ENCODE data around the gene TPSAB1. TPM values are rescaled to one million over a fixed set of nuclear protein-coding genes. Genes with fewer than 3 reads are reported as not detected.
"Not testable (repeated sequence)": the region's sequence is repeated elsewhere in the genome, so short reads cannot be mapped to it uniquely, and the experiment has no call there.

The TPSAB1 gene
- total RNA-seq, 2 experiments from 2014 or later, result not detected

DNA sequence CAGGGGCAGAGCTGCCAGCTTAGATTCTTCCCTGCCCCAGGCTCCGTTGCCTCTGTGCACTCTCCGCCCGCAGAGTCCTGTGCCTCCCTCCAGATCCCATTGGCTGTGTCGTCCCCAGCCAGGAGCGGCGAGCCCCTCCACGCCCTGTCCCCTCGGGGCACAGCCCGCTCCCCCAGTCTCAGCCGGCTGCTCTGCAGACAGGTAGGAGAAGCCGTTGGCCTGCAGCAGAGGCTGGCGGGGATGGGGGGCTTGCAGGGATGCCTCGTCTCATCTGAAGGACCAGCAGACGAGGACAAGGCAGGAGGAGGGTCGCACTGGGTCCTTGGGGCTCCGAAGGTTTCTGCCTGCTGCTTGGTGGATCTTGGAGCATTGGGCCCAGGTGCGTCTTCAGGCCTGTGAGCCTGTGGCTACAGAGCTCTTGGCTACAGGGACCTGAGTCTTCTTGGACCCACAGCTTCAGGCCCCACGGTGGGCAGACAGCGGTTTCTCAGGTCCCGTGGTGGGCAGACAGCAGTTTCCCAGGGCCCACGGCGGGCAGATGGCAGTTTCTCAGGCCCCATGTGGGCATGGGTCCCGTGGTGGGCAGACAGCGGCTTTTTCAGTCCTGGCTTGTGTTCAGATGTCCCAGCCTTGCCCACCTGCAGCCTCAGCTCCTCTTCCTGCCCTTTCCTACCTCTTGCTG, 21.4 kb upstream of the TPSAB1 start:
- H3K4me3 Mint-ChIP-seq, result no peak overlapping the region
- intact Hi-C loops (cut with DNase I, micrococcal nuclease), result no loop called here
- ChIA-PET POLR2A (no interaction called here), CTCF (interaction anchor here (0.6 kb wide), 1 partner anchor 583 kb away, joined by 3 read pairs; no protein-coding TSS in a partner anchor)
- no peak for ATAC-seq
- no peak overlapping the region for H3K27ac Mint-ChIP-seq
- no peak for DNase-seq
- no peaks in the 10 kb centered on the region for H3K4me1 Mint-ChIP-seq
- H3K9me3 Mint-ChIP-seq (ENCODE audit: low read depth), result no peaks in the 10 kb centered on the region
- H3K27me3 Mint-ChIP-seq, result no peaks in the 10 kb centered on the region
- no peaks in the 10 kb centered on the region for H3K36me3 Mint-ChIP-seq (ENCODE audit: low read depth)

DNA sequence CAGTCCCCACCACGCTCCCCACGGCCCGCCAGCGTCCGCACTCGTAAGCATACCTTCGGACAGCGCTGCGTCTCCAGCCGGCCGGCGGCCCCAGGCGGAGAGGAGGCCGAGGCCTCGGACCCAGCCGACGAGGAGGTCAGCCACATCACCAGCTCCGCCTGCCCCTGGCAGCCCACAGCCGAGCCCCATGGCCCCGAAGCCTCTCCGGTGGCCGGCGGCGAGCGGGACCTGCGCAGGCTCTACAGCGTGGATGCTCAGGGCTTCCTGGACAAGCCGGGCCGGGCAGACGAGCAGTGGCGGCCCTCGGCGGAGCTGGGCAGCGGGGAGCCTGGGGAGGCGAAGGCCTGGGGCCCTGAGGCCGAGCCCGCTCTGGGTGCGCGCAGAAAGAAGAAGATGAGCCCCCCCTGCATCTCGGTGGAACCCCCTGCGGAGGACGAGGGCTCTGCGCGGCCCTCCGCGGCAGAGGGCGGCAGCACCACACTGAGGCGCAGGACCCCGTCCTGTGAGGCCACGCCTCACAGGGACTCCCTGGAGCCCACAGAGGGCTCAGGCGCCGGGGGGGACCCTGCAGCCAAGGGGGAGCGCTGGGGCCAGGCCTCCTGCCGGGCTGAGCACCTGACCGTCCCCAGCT, 20.3 kb upstream of the TPSAB1 start:
- CTCF ChIA-PET, result no interaction called here
- no peak overlapping the region for H3K27ac Mint-ChIP-seq
- POLR2A ChIA-PET, result interaction anchor here (1.0 kb wide), 1 partner anchor 458 kb away, joined by 4 read pairs; the partner anchor contains the start of gene JPT2
- DNase-seq, result no peak
- H3K9me3 Mint-ChIP-seq (ENCODE audit: low read depth), result no peaks in the 10 kb centered on the region
- H3K4me1 Mint-ChIP-seq, result no peaks in the 10 kb centered on the region
- H3K36me3 Mint-ChIP-seq (ENCODE audit: low read depth), result no peaks in the 10 kb centered on the region
- no peak for ATAC-seq
- H3K27me3 Mint-ChIP-seq, result no peaks in the 10 kb centered on the region
- no peak overlapping the region for H3K4me3 Mint-ChIP-seq
- intact Hi-C loops (cut with DNase I, micrococcal nuclease), result no loop called here

GRCh38 chr16:1220841-1221627, 19.5 kb upstream of the TPSAB1 start:
- DNase-seq (no peak), ATAC-seq (no peak)
- no peaks in the 10 kb centered on the region for H3K9me3 Mint-ChIP-seq (ENCODE audit: low read depth)
- H3K4me1 Mint-ChIP-seq, result no peaks in the 10 kb centered on the region
- no peak overlapping the region for H3K27ac Mint-ChIP-seq
- no peak overlapping the region for H3K4me3 Mint-ChIP-seq
- H3K36me3 Mint-ChIP-seq (ENCODE audit: low read depth), result no peaks in the 10 kb centered on the region
- H3K27me3 Mint-ChIP-seq, result no peaks in the 10 kb centered on the region
- CTCF ChIA-PET, result no interaction called here
- intact Hi-C loops (cut with DNase I, micrococcal nuclease), result no loop called here
- POLR2A ChIA-PET, result interaction anchor here (1.0 kb wide), 1 partner anchor 457 kb away, joined by 4 read pairs; the partner anchor contains the start of gene JPT2

DNA sequence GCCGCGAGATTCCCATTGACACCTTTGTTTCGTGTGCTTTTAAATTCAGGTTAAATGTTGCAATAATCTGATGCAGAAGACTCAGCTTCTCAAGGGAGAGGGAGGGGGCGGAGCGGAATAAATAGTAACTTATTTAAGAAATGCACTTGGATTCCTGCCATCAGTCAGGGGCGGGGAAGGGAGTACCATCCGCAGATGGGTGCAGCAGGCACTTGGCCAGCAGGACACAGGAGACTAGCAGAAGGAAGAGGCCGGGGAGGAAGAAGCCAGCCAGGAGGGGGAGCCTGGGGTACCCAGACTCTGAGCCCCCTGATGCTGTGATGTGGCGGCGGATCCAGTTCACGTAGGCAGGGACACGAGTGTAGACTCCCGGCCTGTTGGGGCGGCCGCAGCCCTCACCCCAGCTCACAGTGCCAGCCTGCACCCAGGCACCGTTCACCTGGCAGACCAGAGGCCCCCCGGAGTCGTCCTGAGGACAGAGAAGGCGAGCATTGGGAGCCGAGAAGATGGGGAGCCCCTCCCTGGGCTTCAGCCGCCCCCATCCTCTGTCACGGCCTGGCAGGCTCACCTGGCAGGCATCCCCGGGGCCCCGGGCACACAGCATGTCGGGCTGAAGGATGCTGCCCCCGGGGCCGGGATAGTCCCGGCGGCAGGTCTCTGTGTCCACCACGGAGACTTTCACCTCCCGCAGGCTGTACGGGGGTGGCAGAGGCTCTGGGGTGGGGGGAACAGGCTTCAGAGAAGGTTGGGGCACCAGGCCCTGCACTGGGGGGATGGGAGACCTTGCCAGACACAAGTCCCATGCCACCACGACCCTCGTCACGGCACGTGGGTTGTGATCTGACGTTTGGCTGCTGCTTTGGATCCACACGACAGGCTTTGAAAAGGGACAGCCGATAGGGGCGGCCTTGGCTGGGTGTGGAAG, 18.6 kb upstream of the TPSAB1 start:
- no peaks in the 10 kb centered on the region for H3K9me3 Mint-ChIP-seq (ENCODE audit: low read depth)
- CTCF ChIA-PET, result no interaction called here
- ATAC-seq (no peak), DNase-seq (no peak)
- H3K27me3 Mint-ChIP-seq, result no peaks in the 10 kb centered on the region
- H3K36me3 Mint-ChIP-seq (ENCODE audit: low read depth), result no peaks in the 10 kb centered on the region
- intact Hi-C loops (cut with DNase I, micrococcal nuclease), result no loop called here
- H3K4me3 Mint-ChIP-seq, result no peak overlapping the region
- H3K27ac Mint-ChIP-seq, result no peak overlapping the region
- H3K4me1 Mint-ChIP-seq, result no peaks in the 10 kb centered on the region
- POLR2A ChIA-PET, result no interaction called here

DNA sequence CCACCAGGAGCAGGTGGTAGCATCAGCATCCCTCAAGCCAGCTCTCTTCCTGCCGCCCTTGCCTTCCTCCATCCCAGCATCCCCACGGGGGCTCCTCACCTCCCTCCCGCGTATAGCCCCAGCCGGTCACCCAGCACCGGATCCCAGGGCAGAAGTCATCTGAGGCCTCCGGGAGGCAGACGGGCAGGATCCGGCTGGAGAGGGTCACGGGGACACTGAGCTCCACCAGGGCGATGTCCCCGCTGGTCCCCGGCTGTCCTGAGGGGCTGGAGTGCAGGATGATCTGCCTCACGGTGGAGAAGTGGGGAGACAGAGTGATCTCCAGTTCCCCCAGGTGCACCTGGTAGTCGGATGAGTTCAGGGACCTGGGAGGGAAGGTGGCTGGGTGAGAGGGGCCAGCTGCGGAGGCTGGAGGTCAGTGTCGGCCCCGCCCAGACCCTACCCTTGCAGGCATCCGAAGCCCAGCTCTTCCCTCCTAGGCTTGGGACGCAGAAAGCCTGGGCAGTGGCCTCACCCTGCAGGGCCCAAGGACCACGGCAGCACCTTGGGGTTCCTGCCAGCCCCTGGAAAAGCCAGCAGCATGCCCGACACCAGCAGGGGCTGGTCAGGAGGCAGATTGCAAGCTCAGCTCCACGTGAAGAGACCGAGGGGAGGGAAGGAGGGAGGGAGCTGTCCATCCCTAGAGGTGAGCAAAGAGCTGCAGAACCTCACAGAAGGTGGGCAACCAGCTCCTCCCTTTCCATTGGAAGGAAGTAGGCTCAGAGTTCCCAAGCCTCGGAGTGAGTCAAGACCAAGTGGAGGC, 17.8 kb upstream of the TPSAB1 start:
- ATAC-seq, result no peak
- DNase-seq, result no peak
- ChIA-PET CTCF (no interaction called here), POLR2A (no interaction called here)
- Mint-ChIP-seq H3K27me3 (no peaks in the 10 kb centered on the region), H3K9me3 (ENCODE audit: low read depth) (no peaks in the 10 kb centered on the region), H3K4me1 (no peaks in the 10 kb centered on the region), H3K36me3 (ENCODE audit: low read depth) (no peaks in the 10 kb centered on the region), H3K4me3 (no peak overlapping the region), H3K27ac (no peak overlapping the region)
- intact Hi-C loops (cut with DNase I, micrococcal nuclease), result no loop called here

DNA sequence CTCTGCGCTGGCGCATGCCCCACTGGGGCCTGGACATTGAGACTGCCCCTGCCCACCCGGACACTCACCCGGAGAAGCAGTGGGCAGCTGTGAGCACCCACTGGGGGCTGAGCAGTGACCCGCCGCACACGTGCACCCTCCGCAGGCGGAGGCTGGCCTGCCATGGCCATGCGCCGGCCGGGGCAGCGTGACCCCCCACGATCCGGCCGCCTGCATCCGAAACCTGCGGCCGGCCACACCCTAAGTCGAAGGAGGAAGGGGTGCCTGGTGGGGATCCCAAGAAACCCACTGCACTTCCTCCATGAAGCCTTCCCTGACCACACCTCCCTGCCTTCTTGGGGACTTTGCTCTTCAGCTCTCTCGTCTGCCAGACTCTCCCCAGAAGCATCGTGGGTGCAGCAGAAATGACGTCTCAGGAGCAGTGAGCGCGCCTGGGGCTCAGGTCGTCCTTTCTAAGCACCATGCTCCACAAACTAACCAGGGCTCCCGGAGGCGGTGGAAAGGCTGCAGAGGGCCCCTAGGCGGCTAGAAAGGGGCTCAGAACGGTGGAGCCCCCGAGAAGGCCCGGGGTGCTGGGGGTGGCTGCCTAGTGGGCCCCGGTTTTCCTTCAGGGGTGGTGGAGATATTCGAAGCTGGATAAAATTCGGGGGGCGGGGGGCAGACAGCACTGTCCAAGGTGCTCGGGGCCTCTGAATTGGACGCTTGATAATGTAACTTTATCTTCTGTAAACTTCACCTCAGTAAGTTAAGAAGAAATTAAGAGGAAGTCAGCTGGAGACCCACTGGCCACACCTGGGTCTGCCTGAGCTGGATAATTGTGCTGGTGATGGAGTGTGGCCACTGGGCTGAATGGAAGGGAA, 16.9 kb upstream of the TPSAB1 start:
- Mint-ChIP-seq H3K27ac (no peak overlapping the region), H3K4me1 (no peaks in the 10 kb centered on the region), H3K27me3 (no peaks in the 10 kb centered on the region), H3K9me3 (ENCODE audit: low read depth) (no peaks in the 10 kb centered on the region), H3K4me3 (no peak overlapping the region), H3K36me3 (ENCODE audit: low read depth) (no peaks in the 10 kb centered on the region)
- intact Hi-C loops (cut with DNase I, micrococcal nuclease), result no loop called here
- DNase-seq, result no peak
- no peak for ATAC-seq
- ChIA-PET POLR2A (no interaction called here), CTCF (no interaction called here)

- intact Hi-C loops (cut with DNase I, micrococcal nuclease), result no loop called here
- POLR2A ChIA-PET, result no interaction called here
- Mint-ChIP-seq H3K9me3 (ENCODE audit: low read depth) (no peaks in the 10 kb centered on the region), H3K27me3 (no peaks in the 10 kb centered on the region), H3K4me1 (no peaks in the 10 kb centered on the region), H3K4me3 (no peak overlapping the region), H3K36me3 (ENCODE audit: low read depth) (no peaks in the 10 kb centered on the region), H3K27ac (no peak overlapping the region)
- CTCF ChIA-PET, result no interaction called here
- no peak for DNase-seq
- ATAC-seq, result no peak
Measured at GRCh38 chr16:1224558-1224957, 15.9 kb upstream of the TPSAB1 start.

DNA sequence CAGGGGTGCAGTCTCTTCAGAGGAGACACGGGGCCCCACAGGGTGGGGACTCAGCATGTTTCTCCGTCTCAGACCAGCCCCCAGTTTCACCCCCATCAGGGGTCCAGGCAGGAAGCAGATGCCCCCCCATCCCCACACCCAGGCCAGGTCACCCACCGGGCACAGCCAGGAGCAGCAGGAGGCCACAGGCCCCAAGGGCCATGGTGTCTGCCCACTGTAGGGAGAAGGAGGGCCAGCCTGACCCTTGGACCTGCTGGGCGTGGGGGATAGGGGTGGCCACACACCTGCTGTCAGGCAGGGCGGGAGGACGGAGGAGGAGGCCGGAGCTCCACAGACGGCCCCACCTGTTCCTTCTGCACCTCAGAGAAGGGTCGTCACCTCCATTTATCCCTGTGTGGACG, 15.5 kb upstream of the TPSAB1 start, which contains the start of gene TPSG1:
Gene TPSG1 (minus strand): TSS at position 218 of the 401 bp plus-strand sequence. CDS start 16 bp downstream, at position 202.
- Mint-ChIP-seq H3K27me3 (no peaks in the 10 kb centered on the region), H3K36me3 (ENCODE audit: low read depth) (no peaks in the 10 kb centered on the region), H3K27ac (no peak within 1 kb of the TSS), H3K4me3 (no peak within 1 kb of the TSS), H3K4me1 (no peaks in the 10 kb centered on the region), H3K9me3 (ENCODE audit: low read depth) (no peaks in the 10 kb centered on the region)
- DNase-seq (no peak), ATAC-seq (no peak)
- ChIA-PET POLR2A (no interaction called here), CTCF (no interaction called here)
- intact Hi-C loops (cut with DNase I, micrococcal nuclease), result no loop called here

- H3K27me3 Mint-ChIP-seq; H3K27ac Mint-ChIP-seq; DNase-seq; CTCF ChIA-PET; ATAC-seq; H3K36me3 Mint-ChIP-seq (ENCODE audit: low read depth); H3K9me3 Mint-ChIP-seq (ENCODE audit: low read depth); H3K4me3 Mint-ChIP-seq; POLR2A ChIA-PET; H3K4me1 Mint-ChIP-seq; intact Hi-C loops (cut with DNase I, micrococcal nuclease): not testable (repeated sequence)
Measured at GRCh38 chr16:1225728-1226311, 14.7 kb upstream of the TPSAB1 start.

DNA sequence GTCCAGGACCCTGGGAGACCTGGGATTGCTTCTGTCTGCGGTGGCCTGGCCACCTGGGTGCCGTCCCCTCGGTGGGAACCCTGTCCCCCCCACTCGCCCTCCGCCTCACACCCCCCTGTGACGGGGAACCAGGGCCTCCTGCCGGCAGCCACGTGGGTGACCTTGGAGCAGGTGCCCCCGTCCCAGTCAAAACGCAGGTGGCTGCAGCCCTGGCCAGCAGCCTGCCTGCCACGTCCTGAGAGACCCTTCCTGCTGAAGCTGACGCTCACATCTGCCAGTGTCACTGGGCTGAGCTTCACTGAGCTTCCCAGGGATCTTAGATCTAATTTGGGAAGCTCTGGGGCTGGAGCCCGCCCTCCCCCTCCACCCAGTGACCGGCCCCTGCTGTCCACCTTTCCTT, 13.8 kb upstream of the TPSAB1 start:
- H3K4me3 Mint-ChIP-seq; intact Hi-C loops (cut with DNase I, micrococcal nuclease); ATAC-seq; POLR2A ChIA-PET; H3K27ac Mint-ChIP-seq; H3K36me3 Mint-ChIP-seq (ENCODE audit: low read depth); H3K9me3 Mint-ChIP-seq (ENCODE audit: low read depth); CTCF ChIA-PET; DNase-seq; H3K4me1 Mint-ChIP-seq; H3K27me3 Mint-ChIP-seq: not testable (repeated sequence)
